Neural cell (in vitro differentiated cells): ENCODE data around the gene PGAM2. TPM values are rescaled to one million over a fixed set of nuclear protein-coding genes. Genes with fewer than 3 reads are reported as not detected.
A peak's percentile ranks its signal among the peaks of the same experiment; 100 is the strongest.

ENCODE experiments used
- H2AFZ ChIP-seq: fragments of 200-600, 300-800 bp; sonication (generic), shearing (Covaris generic); 2 replicates; pipeline ENCODE4 v1.6.0; 2014; ENCODE audit warnings: low read depth, mild to moderate bottlenecking, antibody characterized with exemption, low read length, moderate library complexity
- H3F3A ChIP-seq: fragments of 200-600 bp; shearing (Covaris generic); 2 replicates; pipeline ENCODE4 v1.6.1; 2016; ENCODE audit warnings: mild to moderate bottlenecking, moderate library complexity, mixed read lengths, antibody characterized with exemption, low read length; ENCODE audit not compliant: insufficient read depth, poor library complexity, severe bottlenecking
- H3K27ac ChIP-seq: fragments of 200-600, 300-800 bp; sonication (generic), shearing (Covaris generic); 2 replicates; pipeline ENCODE4 v1.5.1; 2014; ENCODE audit warnings: mild to moderate bottlenecking, low read length, moderate library complexity
- H3K27me3 ChIP-seq: fragments of 300-800, 200-600 bp; sonication (generic), shearing (Covaris generic); 2 replicates; pipeline ENCODE4 v1.6.0; 2014; ENCODE audit warnings: mild to moderate bottlenecking, low read depth, low read length, moderate library complexity; ENCODE audit not compliant: insufficient read depth
- H3K36me3 ChIP-seq: fragments of 300-800, 200-600 bp; sonication (generic), shearing (Covaris generic); 2 replicates; pipeline ENCODE4 v1.5.1; 2014; ENCODE audit warnings: mild to moderate bottlenecking, antibody characterized with exemption, low read length, moderate library complexity; ENCODE audit not compliant: insufficient read depth
- H3K4me2 ChIP-seq: fragments of 300-800, 200-600 bp; sonication (generic), shearing (Covaris generic); 2 replicates; pipeline ENCODE4 v1.6.0; 2014; ENCODE audit warnings: mild to moderate bottlenecking, low read length
- H3K4me3 ChIP-seq: fragments of 300-800, 200-600 bp; sonication (generic), shearing (Covaris generic); 2 replicates; pipeline ENCODE4 v1.5.1; 2014; ENCODE audit warnings: mild to moderate bottlenecking, low read length, moderate library complexity
- H3K79me2 ChIP-seq: fragments of 200-600 bp; shearing (Covaris generic); replicated peaks from 2 replicates; pipeline ENCODE4 v1.6.0; 2014; ENCODE audit warnings: mild to moderate bottlenecking, low read length, moderate library complexity; ENCODE audit not compliant: insufficient read depth
- H3K9ac ChIP-seq: fragments of 300-800, 200-600 bp; sonication (generic), shearing (Covaris generic); 2 replicates; pipeline ENCODE4 v1.6.1; 2016; ENCODE audit warnings: mild to moderate bottlenecking, low read length, mixed read lengths
- H3K9me2 ChIP-seq: fragments of 200-600 bp; shearing (Covaris generic); 2 replicates; pipeline ENCODE4 v1.6.1; 2016; ENCODE audit warnings: mild to moderate bottlenecking, low read length, mixed read lengths; ENCODE audit not compliant: insufficient read depth
- H3K9me3 ChIP-seq: fragments of 200-600, 300-800 bp; sonication (generic), shearing (Covaris generic); 2 replicates; pipeline ENCODE4 v1.6.1; 2016; ENCODE audit warnings: mild to moderate bottlenecking, mixed run types, low read length, moderate library complexity, mixed read lengths
- H4K20me1 ChIP-seq: fragments of 200-600 bp; shearing (Covaris generic); 2 replicates; pipeline ENCODE4 v1.6.1; 2016; ENCODE audit warnings: mild to moderate bottlenecking, mixed run types; ENCODE audit not compliant: insufficient read depth
- CTCF ChIP-seq: fragments of 450-650 bp; IDR thresholded peaks from 2 replicates; pipeline ENCODE4 v1.5.1; 2014; ENCODE audit warnings: antibody characterized with exemption, mild to moderate bottlenecking, moderate library complexity; ENCODE audit not compliant: poor library complexity, severe bottlenecking
- EP300 ChIP-seq: fragments of 450-650 bp; conservative IDR thresholded peaks from 2 replicates; pipeline ENCODE4 v1.6.1; 2014; ENCODE audit warnings: antibody characterized with exemption, mild to moderate bottlenecking, moderate library complexity; ENCODE audit not compliant: poor library complexity, severe bottlenecking
- EZH2 ChIP-seq: fragments of 200-600, 300-800 bp; shearing (Covaris generic), sonication (generic); IDR thresholded peaks from 2 replicates; pipeline ENCODE4 v1.6.1; 2014; ENCODE audit warnings: antibody characterized with exemption, low read length, borderline replicate concordance, mild to moderate bottlenecking; ENCODE audit not compliant: insufficient read depth, poor library complexity, severe bottlenecking
- MXI1 ChIP-seq: fragments of 450-650 bp; conservative IDR thresholded peaks from 2 replicates; pipeline ENCODE4 v1.6.1; 2014; ENCODE audit warnings: antibody characterized with exemption, mild to moderate bottlenecking; ENCODE audit not compliant: poor library complexity, severe bottlenecking
- POLR2AphosphoS5 ChIP-seq: IDR thresholded peaks from 2 replicates; pipeline ENCODE4 v1.6.1; 2012
- RAD21 ChIP-seq: fragments of 450-650 bp; conservative IDR thresholded peaks from 2 replicates; pipeline ENCODE4 v1.6.1; 2014; ENCODE audit warnings: antibody characterized with exemption, mild to moderate bottlenecking, moderate library complexity
- SMC3 ChIP-seq: fragments of 450-650 bp; conservative IDR thresholded peaks from 2 replicates; pipeline ENCODE4 v1.6.1; 2014; ENCODE audit warnings: antibody characterized with exemption, mild to moderate bottlenecking, moderate library complexity; ENCODE audit not compliant: poor library complexity
- TAF1 ChIP-seq: IDR thresholded peaks from 2 replicates; pipeline ENCODE4 v1.6.1; 2012; ENCODE audit warnings: low read depth
- polyA plus RNA-seq: library from polyadenylated mRNA; depleted of rRNA; stranded (reverse); fragments of >200 nt; gene quantifications from 2 replicates; pipeline ENCODE4 v1.2.3, GENCODE V29; 2014
- TF ChIP-seq, protein P1 (sequence below): IDR thresholded peaks from 2 replicates; pipeline ENCODE4 v1.6.1; 2012; ENCODE audit warnings: borderline replicate concordance

The PGAM2 gene
- polyA plus RNA-seq, 1 donor from 2014 or later: not detected

- H3K79me2 ChIP-seq: no peaks in the 10 kb centered on the region
- no peak overlapping the region for H3K4me2 ChIP-seq
- peaks cover 19% of the 10 kb centered on the region for H3K27me3 ChIP-seq
- H3F3A ChIP-seq: no peaks in the 10 kb centered on the region
- TF ChIP-seq TAF1 (no peak), MXI1 (no peak), CTCF (no peak), EZH2 (no peak), EP300 (no peak), POLR2AphosphoS5 (no peak), SMC3 (no peak), RAD21 (no peak)
- TF ChIP-seq, protein P1, sequence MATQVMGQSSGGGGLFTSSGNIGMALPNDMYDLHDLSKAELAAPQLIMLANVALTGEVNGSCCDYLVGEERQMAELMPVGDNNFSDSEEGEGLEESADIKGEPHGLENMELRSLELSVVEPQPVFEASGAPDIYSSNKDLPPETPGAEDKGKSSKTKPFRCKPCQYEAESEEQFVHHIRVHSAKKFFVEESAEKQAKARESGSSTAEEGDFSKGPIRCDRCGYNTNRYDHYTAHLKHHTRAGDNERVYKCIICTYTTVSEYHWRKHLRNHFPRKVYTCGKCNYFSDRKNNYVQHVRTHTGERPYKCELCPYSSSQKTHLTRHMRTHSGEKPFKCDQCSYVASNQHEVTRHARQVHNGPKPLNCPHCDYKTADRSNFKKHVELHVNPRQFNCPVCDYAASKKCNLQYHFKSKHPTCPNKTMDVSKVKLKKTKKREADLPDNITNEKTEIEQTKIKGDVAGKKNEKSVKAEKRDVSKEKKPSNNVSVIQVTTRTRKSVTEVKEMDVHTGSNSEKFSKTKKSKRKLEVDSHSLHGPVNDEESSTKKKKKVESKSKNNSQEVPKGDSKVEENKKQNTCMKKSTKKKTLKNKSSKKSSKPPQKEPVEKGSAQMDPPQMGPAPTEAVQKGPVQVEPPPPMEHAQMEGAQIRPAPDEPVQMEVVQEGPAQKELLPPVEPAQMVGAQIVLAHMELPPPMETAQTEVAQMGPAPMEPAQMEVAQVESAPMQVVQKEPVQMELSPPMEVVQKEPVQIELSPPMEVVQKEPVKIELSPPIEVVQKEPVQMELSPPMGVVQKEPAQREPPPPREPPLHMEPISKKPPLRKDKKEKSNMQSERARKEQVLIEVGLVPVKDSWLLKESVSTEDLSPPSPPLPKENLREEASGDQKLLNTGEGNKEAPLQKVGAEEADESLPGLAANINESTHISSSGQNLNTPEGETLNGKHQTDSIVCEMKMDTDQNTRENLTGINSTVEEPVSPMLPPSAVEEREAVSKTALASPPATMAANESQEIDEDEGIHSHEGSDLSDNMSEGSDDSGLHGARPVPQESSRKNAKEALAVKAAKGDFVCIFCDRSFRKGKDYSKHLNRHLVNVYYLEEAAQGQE: no peak
- no peaks in the 10 kb centered on the region for H3K9me3 ChIP-seq
- peak overlapping the region; percentile 28 for H3K4me3 ChIP-seq
- no peaks in the 10 kb centered on the region for H4K20me1 ChIP-seq
- H3K9ac ChIP-seq: no peak overlapping the region
- H3K27ac ChIP-seq: no peak overlapping the region
- H2AFZ ChIP-seq: no peak overlapping the region
- no peaks in the 10 kb centered on the region for H3K36me3 ChIP-seq
- H3K9me2 ChIP-seq: no peaks in the 10 kb centered on the region
Measured at GRCh38 chr7:44103566-44103922, 38.2 kb upstream of the PGAM2 start.

DNA sequence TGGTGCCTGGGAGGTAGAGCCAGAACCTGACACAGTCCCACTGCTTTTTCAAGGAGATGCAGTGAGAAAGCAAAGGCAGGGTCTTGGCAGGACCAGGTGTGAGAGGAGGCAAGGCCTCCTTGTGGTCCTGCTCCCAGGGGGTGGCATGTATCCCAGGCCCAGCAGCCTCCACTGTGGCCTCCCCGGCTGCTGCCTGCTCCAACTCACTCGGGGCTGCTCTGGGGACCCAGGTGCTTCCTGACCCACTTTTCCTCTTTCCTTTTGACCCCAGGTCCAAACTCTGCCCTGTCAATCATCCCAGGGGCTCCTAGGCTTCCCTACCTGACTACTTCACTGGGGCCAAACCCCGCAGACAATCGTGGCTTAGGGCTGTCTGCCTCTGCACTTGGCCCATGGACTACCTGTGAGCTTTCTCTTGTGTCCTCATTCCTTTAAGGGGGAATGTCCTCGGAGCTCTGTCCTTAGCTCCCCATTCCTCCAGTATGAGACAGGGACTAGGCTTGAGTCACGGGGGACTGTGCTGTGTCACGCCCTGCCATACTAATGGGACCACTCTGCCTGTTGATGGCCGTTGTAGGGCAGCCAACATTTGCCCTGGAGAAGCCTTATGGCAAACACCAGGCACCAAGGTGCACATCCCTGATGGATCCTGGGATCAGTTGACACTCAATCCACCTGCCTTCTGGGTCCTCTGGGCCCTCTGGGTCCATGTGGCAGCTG lies 37.6 kb upstream of the PGAM2 start:
- no peaks in the 10 kb centered on the region for H3K9me3 ChIP-seq
- no peak overlapping the region for H3K4me3 ChIP-seq
- no peak overlapping the region for H2AFZ ChIP-seq
- no peak overlapping the region for H3K27ac ChIP-seq
- no peaks in the 10 kb centered on the region for H4K20me1 ChIP-seq
- peaks cover 19% of the 10 kb centered on the region for H3K27me3 ChIP-seq
- no peaks in the 10 kb centered on the region for H3F3A ChIP-seq
- no peaks in the 10 kb centered on the region for H3K79me2 ChIP-seq
- no peak overlapping the region for H3K4me2 ChIP-seq
- no peak overlapping the region for H3K9ac ChIP-seq
- H3K9me2 ChIP-seq: no peaks in the 10 kb centered on the region
- H3K36me3 ChIP-seq: no peaks in the 10 kb centered on the region
- TF ChIP-seq EP300 (no peak), POLR2AphosphoS5 (no peak)
